Measurements from ENCODE around the gene FDPS.

DNA sequence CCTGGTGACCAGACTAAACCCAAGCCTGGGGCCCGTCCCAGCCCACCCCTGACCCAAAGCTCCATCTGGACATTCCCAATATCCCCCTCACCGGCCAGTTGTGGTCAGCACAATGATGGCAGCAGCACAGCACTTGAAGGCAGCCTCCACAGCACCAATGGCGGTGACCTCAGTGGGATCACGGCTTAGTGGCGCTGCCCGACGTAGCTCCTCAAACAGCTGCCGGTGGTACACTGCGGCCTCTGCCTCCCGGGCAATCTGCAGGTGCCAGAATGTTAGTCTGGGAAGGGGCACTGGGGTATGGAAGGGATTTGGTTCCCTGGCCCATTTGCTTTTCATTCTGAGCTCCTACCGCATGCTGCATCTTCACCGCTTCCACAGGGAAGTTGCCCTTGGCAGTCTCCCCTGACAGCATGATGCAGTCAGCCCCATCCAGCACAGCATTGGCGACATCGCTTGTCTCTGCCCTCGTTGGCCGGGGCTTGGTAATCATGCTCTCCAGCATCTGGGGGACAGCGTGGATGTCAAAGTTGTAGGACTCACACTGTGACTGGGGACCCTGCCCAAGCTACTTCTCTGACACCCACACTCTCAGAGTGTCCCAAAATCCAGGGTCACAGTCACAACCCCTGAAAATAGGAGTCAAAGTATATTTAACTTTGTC, 15.4 kb upstream of the FDPS start:
- TF ChIP-seq, protein P1, sequence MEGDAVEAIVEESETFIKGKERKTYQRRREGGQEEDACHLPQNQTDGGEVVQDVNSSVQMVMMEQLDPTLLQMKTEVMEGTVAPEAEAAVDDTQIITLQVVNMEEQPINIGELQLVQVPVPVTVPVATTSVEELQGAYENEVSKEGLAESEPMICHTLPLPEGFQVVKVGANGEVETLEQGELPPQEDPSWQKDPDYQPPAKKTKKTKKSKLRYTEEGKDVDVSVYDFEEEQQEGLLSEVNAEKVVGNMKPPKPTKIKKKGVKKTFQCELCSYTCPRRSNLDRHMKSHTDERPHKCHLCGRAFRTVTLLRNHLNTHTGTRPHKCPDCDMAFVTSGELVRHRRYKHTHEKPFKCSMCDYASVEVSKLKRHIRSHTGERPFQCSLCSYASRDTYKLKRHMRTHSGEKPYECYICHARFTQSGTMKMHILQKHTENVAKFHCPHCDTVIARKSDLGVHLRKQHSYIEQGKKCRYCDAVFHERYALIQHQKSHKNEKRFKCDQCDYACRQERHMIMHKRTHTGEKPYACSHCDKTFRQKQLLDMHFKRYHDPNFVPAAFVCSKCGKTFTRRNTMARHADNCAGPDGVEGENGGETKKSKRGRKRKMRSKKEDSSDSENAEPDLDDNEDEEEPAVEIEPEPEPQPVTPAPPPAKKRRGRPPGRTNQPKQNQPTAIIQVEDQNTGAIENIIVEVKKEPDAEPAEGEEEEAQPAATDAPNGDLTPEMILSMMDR (IDR thresholded peaks at IDR 0.05; ENCODE audit: extremely low read depth in 1 of 2, insufficient read depth in 1 of 2, low read depth in 1 of 2, low read length in 2 of 2) = no peak
- no peak for TF ChIP-seq POLR2A (IDR thresholded peaks at IDR 0.05; ENCODE audit: low read depth, low read length)

Measured in endothelial cell of umbilical vein (primary cell).